Measurements from ENCODE around the gene KCTD13. TPM values are rescaled to one million over a fixed set of nuclear protein-coding genes. Genes with fewer than 3 reads are reported as not detected.

The KCTD13 gene
- total RNA-seq: 10 to 100 TPM; 12.0 to 30.7 (median 20.1) TPM

- Histone ChIP-seq H3K27me3 (no peaks in the 10 kb centered on the region), H3K4me1 (peaks cover 0 to 36% (median 15%) of the 10 kb centered on the region in 3 donors), H3K36me3 (peaks cover 0 to 22% of the 10 kb centered on the region in 2 donors), H3K4me3 (peak within 1 kb of the TSS; percentile 75 to 98), H3K27ac (peak within 1 kb of the TSS; percentile 36 to 94 (median 92)), H3K9me3 (no peaks in the 10 kb centered on the region)
- peak; percentile 91 for TF ChIP-seq POLR2AphosphoS5 (IDR thresholded peaks at IDR 0.05)
- no peak for TF ChIP-seq CTCF (IDR thresholded peaks at IDR 0.05)
- TF ChIP-seq POLR2A (IDR thresholded peaks at IDR 0.05): peak; percentile 81 to 83
- ATAC-seq: peak; percentile 98
- 0% methylated on average over 7 of the region's 89 CpGs for WGBS, 2 donors (ENCODE audit: low coverage in 1 of 2)
Observed at GRCh38 chr16:29925781-29926710, at the start of gene KCTD13. TSS of gene KCTD13 (minus strand) at chr16:29926226. CDS start at chr16:29926033, 193 bp downstream.

GRCh38 chr16:29975134-29975538 is 49.1 kb upstream of the KCTD13 start:
- TF ChIP-seq CTCF (IDR thresholded peaks at IDR 0.05) (no peak), POLR2A (IDR thresholded peaks at IDR 0.05) (no peak), POLR2AphosphoS5 (IDR thresholded peaks at IDR 0.05) (no peak), EP300 (IDR thresholded peaks at IDR 0.05) (no peak)
- Histone ChIP-seq H3K27me3 (no peaks in the 10 kb centered on the region), H3K4me1 (peaks cover 5 to 51% (median 31%) of the 10 kb centered on the region in 3 donors), H3K36me3 (peaks cover 0 to 49% of the 10 kb centered on the region in 2 donors), H3K4me3 (peak overlapping the region; percentile 83 to 95), H3K27ac (peak overlapping the region in 3 of 4 donors; percentile 92 to 94 (median 92)), H3K9me3 (no peaks in the 10 kb centered on the region)
- ATAC-seq: no peak
- WGBS, 2 donors (ENCODE audit: low coverage in 1 of 2): 9 to 80% methylated on average over 1 to 2 of the region's 5 CpGs

GRCh38 chr16:29974291-29975133 is 48.5 kb upstream of the KCTD13 start:
- H3K9me3 ChIP-seq: no peaks in the 10 kb centered on the region
- peak overlapping the region; percentile 83 to 94 (median 92) for H3K27ac ChIP-seq
- whole genome bisulfite sequencing, 2 donors (ENCODE audit: low coverage in 1 of 2): 0 to 6% methylated on average over 5 to 9 of the region's 31 CpGs
- H3K4me1 ChIP-seq: peaks cover 5 to 51% (median 31%) of the 10 kb centered on the region in 3 donors
- ATAC-seq: no peak
- H3K36me3 ChIP-seq: peaks cover 0 to 49% of the 10 kb centered on the region in 2 donors
- H3K27me3 ChIP-seq: no peaks in the 10 kb centered on the region
- TF ChIP-seq CTCF (IDR thresholded peaks at IDR 0.05) (no peak), EP300 (IDR thresholded peaks at IDR 0.05) (no peak), POLR2A (IDR thresholded peaks at IDR 0.05) (peak in 1 of 2 donors; percentile 16), POLR2AphosphoS5 (IDR thresholded peaks at IDR 0.05) (no peak)
- H3K4me3 ChIP-seq: peak overlapping the region; percentile 83 to 95

GRCh38 chr16:29973384-29974246 is 47.6 kb upstream of the KCTD13 start, which contains the start of gene TAOK2:
TSS of gene TAOK2 (plus strand) at chr16:29973868. CDS start at chr16:29977773, 3,905 bp downstream.
- 1 to 7% methylated on average over 3 to 15 of the region's 75 CpGs for WGBS, 2 donors (ENCODE audit: low coverage in 1 of 2)
- H3K27ac ChIP-seq: peak within 1 kb of the TSS; percentile 83 to 94 (median 92)
- peaks cover 0 to 49% of the 10 kb centered on the region in 2 donors for H3K36me3 ChIP-seq
- H3K27me3 ChIP-seq: no peaks in the 10 kb centered on the region
- H3K4me3 ChIP-seq: peak within 1 kb of the TSS; percentile 83 to 95
- peak; percentile 71 to 76 for TF ChIP-seq POLR2A (IDR thresholded peaks at IDR 0.05)
- no peak for TF ChIP-seq EP300 (IDR thresholded peaks at IDR 0.05)
- peak in 1 of 4 experiments; percentile 16 for TF ChIP-seq CTCF (IDR thresholded peaks at IDR 0.05)
- TF ChIP-seq POLR2AphosphoS5 (IDR thresholded peaks at IDR 0.05): peak; percentile 83
- H3K4me1 ChIP-seq: peaks cover 5 to 50% (median 31%) of the 10 kb centered on the region in 3 donors
- peak; percentile 99 for ATAC-seq
- H3K9me3 ChIP-seq: no peaks in the 10 kb centered on the region
